Activated gamma-delta T cell treated with anti-CD3 and anti-CD28 coated beads, Interleukin-2, amount 50 U/mL, for 16 hours (primary cell): ENCODE data around the gene PTPN1.
"Not testable (repeated sequence)": the region's sequence is repeated elsewhere in the genome, so short reads cannot be mapped to it uniquely, and the experiment has no call there.

ENCODE experiments used
- DNase-seq: peaks from one replicate; pipeline ENCODE4 v3.0.0-alpha.2; 2020; ENCODE audit warnings: low read depth

PTPN1 gene

DNA sequence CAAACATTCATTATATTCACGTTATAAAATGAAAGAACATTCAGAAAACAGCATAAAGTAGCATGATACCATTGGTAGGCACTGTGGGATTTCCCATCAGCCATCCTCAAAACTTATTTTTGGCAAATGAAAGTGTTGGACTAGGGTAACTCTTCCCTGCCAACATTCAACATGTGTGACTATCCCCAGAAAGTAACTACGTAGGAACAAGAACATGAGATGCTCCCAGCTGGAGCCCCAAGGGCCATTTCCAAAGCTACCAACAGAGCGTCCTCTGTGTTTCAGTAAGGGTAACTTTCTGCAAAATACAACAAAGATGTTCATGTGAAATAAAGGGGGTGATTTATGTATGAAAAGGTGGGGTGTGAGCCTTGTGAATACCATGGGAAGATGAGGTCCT lies 28.4 kb upstream of the PTPN1 start:
- no peak for DNase-seq

DNA sequence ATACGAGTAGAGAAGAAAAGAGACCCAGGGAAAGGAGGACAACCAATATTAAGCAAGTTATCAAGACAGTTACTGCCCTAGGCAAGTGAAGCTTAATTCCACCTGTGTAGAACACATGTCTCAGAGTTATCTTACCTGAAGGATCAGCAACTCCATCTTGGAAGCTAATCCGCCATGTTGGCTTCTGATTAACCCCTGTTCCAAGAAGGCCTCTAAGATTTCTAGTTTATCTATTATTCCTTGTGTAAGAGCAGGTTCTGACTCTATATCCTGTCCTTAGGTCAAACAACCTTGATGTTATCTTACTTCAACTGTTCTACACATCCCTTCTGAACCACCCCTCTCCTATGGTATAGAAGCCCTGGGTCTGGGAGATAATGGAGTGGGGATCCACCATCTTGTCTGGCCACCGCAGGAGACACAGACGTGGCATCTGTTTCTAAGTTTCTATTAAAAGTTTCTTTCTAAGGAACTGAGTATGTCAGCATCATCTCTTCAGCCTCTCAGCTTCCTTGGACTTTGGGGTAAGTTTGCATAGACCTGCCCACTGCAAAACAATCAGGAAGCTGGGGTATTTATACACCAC lies 27.7 kb upstream of the PTPN1 start:
- no peak for DNase-seq

DNA sequence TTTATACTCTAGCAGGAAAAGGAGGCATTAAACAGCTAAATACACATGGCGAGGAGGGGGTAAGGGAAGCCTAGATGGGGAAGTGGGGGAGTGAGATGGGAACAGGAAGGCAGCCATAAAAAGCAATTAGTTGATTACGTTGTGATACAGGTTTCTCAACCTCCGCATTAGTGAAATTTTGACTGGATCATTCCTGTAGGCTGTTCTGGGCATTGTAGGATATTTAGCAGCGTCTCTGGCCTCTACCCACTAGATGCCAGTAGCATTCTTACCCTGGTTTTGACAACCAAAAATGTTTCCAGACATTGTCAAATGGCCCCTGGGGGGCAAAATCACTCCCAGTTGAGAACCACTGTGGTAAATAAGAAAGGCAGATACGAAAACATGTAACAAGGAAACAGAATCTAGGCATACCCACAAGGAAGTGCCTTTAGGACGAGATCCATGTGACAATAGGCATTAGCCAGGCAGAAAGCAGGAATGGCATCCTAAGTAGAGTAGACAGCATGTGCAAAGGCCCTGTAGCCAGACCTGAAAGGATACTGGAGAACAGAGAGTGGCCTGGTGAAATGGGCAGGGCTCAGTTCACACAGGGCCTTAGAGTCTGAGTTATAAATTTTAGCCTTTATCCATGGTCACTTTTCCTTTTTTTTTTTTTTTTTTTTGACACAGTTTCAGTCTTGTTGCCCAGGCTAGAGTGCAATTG lies 25.8 kb upstream of the PTPN1 start:
- DNase-seq, result no peak

DNA sequence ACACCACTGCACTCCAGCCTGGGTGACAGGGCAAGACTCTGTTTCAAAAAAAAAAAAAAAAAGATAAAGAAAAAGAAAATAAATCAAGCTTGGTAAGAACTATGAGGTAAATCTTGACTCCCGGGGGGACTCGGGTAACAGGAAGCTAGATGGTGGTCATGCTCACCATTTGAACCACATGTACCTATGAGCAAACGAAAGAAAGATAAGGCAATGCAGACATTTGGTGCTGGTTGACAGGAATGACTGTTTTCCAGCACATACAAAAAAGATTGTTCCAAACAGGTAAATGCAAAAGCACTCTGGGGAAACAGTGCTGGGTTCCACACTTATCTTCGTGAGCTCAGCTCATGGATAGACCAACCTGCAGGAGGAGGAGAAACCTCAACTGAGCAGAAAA lies 22.8 kb upstream of the PTPN1 start:
- DNase-seq, result no peak

DNA sequence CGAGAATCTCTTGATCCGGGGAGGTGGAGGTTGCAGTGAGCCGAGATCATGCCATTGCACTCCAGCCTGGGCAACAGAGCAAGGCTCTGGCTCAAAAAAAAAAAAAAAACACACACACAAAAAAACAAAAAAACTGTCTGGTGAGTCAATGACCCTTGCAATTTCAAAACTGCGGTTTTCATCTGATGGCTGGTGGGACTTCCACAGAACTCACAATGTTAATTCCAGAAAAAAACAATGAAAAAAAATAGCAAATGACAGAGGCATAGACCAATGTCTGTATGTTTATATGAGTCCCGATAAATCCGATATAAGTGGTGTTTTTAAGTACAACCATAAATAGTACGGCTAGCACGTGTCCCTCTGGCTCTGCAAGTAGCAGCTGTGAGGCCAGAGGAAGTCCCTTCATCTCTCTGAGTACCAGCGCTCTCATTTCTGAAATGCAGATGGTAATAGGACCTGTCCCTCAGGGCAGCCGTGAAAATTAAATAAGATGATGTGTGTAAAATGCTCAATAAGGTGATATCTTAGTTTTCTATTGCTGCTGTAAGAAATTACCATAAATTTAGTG lies 21.9 kb upstream of the PTPN1 start:
- DNase-seq, result no peak

DNA sequence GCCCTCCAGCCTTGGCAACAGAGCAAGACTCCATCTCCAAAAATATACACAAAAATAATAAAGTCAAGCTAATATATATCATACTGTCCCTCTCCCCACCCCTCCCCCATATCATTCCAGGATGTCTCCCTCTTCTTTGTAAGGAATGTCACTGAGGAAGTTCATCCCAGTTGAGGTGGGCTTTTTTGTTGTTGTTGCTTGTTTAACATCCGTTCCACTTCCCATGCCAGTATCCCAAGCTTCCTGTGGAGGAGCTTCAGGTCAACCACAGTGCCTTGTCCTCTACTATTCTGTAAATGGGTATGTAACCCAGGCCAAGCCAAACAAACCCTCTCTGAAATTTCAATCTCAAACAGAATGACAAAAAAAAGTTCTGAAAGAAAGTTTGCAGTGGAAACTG lies 19.0 kb upstream of the PTPN1 start:
- no peak for DNase-seq

DNA sequence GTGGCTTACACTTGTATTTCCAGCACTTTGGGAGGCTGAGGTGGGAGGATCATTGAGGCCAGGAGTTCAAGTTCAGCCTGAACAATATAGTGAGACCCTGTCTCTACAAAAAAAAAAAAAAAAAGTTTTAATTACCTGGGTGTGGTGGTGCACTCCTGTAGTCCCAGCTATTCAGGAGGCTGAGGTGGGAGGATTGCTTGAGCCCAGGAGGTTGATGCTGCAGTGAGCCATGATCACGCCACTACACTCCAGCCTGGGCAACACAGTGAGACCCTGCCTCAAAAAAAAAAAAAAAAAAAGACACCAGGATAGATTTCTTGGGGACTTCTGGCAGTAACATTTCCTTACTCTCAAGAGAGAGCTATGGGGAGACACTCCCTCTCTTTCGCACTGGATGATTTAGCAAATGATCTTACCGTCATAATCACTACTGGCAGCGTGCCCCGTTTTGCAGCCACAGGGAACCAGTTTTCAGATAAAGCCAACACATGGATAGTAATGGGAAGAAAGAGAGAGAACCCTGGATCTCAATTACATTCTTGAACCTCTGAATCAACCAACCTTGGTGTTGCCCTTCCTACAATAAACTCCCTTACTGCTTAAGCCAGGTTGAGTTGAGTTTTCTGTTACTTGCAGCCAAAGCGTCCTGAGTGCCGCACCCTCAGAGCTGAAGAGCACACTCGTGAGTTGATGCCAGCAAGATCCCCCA lies 18.1 kb upstream of the PTPN1 start:
- no peak for DNase-seq

DNA sequence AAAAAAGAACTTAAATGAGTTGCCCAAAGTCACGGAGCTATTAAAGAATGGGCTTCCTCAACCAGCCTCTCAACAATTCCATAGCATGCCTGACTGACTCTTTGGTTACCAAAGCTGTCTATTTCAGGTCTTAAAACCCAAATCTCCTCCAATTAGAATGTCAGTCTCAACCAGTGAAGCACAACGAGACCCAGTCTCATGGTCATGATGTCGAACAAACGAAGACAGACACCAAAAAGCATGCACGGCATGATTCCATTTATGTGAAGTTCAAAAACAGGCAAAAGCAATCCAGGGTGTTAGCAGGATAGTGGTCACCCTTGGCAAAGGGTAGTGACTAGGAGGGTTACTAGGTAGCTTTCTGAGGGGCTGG lies 16.3 kb upstream of the PTPN1 start:
- DNase-seq, result no peak

DNA sequence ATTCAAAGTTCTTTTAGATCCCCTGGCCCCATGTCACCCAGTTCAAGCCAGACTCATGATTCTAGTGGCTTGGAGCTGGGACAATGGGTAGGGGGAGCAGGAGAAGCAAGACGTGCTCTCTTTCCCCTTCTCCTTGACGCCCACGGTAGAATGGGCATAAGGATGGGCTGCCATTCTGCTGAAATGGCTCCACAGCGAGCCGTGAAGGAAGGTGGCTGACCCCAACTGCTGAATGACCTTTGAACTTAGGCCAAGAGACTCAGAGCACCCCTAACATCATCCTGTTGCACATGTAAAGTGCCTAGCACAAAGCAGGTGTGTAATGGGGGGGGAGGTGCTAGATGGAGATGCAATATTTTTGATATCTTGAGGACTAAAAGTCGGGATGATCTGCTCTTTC lies 15.8 kb upstream of the PTPN1 start:
- no peak for DNase-seq

DNA sequence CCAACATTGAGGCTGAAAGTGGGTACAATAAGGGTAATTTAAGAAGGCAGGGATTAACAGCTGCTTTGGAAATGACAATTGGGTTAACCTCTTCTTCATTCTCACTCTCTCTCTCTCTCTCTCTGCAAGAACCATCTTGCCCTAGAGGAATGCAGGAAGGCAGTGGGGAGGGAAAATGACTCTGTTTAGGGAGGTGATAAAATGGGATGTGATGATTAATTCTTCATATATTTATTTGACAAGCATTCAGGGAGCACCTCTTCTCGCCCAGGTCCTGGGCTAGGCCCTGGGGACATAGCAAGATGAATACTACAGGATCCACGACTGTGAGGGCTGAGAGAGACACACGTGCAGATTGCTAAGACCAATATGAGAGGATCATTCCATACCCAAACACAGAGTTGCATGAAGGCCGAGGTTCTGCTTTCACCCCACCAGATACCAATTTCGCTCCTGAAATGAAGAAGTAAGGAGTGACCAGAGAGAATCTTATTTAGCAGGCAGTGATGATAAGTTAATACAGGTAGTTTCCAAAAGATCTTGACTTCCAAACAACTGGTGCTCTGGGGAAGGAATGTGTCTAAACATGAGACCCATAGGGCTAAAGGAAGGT lies 13.3 kb upstream of the PTPN1 start:
- DNase-seq, result no peak

DNA sequence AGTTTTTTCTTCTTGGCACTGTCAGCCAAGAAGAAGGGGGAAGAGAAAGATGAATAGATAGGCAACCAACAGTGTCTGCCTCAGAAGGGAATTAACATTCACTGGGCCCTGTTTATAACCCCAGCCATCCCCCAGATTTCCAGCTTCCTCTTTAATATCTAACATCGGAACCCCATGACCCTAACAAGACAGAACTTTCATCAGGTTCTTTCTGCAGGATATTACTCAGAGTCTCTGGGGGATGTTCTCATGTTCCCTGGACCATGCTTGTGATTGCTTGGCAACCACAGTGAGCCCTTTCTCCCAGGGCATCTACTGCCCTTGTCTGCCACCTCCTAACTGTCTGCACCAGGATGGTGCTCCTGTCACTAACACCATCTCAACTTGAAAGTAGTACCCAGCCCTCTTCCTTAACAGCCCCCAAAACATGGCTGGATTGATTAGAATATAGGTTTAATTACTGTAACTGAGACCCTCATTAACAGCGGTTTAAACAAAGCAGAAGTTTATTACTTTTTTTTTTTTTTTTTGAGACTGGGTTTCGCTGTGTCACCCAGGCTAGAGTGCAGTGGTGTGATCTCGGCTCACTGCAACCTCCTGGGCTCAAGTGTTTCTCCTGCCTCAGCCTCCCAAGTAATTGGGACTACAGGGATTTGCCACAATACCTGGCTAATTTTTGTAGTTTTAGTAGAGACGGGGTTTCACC lies 12.0 kb upstream of the PTPN1 start:
- no peak for DNase-seq

DNA sequence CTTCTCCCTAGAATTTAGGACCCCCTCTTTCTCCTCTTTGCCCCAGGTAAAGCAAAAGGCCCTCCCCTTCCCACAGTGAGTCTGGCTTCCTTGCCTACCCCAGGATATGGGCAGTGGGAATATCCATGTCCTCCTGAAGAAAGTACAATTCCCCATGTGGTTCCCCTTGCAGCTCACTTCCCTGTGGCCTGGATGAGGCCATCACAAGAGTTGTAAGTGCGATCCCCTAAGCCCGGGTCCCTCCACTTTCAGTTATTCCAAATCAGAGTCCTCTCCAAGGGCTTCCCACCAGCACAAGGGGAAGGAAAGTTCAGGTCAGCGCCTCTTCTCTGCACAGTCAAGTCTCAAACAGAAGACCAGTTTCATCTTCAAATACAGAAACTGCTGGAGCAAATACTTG lies 10.2 kb upstream of the PTPN1 start:
- no peak for DNase-seq

DNA sequence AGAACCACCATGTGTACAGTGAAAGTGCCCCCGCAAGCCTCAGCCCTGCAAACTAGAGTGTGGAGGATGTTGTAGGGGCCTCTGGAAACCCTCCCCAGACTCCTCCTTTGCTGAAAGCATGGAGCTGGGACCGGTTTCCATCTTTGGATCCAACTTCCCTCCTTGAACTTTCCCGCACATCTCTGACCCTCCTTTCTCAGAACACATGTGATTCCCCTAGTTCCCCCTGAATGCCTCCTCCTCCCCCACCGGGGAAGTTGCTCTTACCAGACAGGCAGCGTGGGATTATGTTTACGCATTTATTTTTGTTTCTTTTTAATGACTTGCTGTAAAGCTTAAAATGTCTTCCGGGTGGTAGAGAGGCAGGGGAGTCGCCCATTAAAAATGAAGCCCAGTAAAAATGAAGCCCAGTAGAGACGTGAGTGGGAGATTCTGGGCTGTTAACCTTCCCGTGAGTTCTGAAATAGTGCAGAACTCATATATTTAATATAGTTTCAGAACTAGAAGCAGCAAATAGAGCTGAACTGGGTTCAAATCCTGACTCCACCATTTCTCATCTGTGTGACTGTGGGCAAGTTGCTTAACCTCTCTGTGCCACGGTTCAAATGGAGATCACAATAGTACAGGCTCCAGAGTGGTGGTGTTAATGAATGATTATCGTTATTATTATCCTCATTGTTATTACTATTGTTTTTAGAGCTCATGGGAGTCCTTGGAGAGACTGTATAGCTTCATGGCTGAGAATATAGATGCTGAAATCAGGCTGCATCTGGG lies 8.0 kb upstream of the PTPN1 start:
- no peak for DNase-seq

DNA sequence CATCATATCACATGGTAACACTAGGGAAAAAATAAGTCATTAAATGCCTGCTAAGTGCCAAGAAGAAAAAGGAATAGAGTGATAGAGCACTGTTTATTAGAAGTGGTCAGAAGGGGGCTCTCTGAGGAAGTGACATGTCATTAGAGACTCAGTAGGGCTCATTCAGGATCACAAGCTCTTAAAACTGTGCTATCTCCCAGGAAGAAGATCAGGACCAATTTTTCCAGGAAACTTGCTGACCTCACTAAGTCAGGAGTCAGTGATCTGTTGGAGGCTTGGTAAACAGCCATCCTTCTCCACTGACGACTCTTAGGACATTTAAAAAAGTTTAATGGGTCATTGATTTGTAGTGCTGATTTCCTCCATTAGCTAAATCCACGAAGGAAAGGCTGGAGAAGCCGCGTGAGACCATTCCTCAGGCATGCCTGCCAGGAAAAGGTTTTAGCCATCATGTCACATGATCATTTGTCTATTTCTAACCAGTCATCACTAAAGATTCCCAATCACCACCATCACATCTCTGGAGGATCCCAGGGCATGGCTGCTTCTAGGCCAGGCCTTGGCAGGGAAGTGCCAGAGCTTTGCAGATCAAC lies 5.9 kb upstream of the PTPN1 start:
- no peak for DNase-seq

DNA sequence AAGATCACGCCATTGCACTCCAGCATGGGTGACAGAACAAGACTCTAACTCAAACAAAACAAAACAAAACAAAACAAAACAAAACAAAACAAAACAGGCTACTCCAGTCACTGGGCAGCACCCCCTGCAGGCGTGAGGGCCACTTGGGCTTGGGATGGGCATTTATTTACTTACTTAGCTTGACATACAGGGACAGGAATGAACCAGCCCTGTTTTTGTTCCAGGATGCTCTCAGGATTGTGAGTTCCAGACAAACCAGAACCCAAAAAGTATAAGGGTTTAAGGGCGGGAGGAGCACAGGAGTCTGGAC lies 4.0 kb upstream of the PTPN1 start:
- DNase-seq, result no peak

DNA sequence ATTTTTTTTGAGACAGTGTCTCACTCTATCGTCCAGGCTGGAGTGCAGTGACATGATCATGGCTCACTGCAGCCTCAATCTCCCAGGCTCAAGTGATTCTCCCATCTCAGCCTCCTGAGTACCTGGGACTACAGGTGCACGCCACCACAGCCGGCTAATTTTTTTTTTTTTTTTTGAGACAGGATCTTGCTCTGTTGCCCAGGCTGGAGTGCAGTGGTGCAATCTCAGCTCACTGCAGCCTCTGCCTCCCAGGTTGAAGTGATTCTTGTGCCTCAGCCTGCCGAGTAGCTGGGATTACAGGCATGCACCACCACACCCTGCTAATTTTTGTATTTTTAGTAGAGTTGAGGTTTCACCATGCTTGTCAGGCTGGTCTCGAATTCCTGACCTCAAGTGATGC lies 2.4 kb upstream of the PTPN1 start:
- not testable (repeated sequence) for DNase-seq

DNA sequence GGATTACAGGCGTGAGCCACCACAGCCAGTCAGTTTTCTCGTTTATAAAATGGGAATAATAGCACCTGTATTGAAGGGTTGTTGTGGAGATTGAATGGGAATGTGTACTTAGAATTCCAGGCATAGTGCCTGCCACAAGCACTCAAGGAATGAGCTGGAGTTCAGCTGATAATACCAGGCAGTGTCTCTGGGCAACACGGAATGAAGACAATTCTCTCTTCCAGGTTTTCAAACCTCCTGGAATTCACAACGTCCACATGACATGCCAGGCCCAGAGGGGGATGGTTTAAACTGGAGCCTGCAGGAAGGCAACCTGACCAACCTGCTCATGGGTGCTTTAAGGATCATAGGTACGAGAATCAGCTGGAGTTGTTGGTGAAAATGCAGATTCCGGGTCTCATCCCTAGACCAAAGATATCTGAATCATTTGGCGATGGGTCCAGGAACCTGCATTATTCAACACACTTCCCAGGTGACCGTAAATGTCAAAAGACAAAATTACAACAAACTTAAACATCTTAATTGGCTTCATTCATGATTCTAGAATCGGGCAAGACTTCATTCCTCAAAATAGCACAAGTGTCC lies 1.9 kb upstream of the PTPN1 start:
- no peak for DNase-seq

DNA sequence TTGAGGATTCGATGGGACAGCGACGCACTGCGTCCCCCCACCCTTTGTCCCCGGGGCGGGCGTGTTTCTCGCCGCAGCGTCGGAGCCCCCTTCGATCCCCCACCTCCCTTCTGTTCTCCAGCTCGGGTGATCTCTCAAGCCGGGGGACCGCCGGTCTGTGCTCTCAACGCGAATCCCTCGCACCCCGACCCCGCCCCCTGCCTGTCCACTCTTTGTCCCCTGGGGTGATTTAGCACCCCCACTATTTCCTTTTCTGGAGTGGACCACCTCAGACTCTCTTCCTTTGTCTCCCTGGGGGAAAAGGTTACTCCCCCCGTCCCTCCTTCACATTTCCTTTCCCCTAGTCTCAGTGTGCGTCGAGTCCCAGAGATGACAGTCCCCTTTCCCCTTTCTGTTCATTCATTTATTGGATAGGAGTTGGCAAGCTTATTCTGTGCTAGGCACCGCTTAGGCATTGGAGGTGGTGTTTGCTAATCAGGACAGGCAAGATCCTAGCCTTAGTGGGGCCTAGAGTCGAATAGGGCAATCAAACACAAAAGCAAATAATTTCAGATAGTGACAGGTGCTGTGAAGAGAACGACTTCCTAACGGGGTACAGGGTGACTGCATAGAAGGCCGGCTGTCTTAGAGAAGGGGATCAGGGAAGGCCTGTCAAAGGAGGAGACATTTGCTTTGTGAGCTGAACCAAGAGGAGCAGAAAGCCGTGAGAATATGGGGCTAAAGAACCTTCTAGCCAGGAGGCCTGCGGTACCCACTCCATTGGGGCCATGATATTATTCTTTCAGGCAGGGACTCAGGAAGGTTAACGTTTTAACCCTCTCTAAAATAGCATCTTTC lies 741 bp downstream of the PTPN1 start:
- DNase-seq, result no peak

DNA sequence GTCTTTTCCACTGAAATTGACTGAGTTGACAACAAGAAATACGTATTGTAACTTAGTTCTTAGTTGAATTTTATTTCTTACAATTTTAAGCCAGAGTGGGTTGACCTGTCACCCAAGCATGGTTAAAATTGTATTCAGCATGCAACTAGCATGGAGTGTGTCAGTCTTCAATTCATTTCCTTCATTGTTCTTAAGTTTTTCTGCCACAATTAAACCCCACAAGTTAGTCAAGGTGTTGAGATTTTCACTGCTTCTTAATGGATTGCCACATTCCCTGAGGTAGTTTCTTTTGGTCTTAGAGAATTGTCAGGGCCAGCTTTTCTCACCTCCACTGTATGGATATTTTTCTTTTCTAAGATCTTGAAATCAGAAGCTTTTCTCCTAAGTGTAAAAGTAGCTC lies 2.1 kb downstream of the PTPN1 start:
- DNase-seq, result no peak
